GM20000 (cell line): ENCODE data around the gene KRT86.

Experiments used
- DNase-seq: peaks from one replicate; pipeline ENCODE4 v3.0.0; 2012; ENCODE audit warnings: low spot score
- CTCF ChIP-seq: IDR thresholded peaks from 2 replicates; pipeline ENCODE4 v1.5.1; 2012; ENCODE audit warnings: mild to moderate bottlenecking, control low read depth; ENCODE audit errors: extremely low read depth, missing control alignments

Gene KRT86

GRCh38 chr12:52274521-52275120 lies at the start of gene KRT86:
Gene KRT86, plus strand, starts transcription at chr12:52274645. Its CDS starts 27,272 bp downstream, at chr12:52301917.
- no peak for TF ChIP-seq CTCF
- no peak for DNase-seq

GRCh38 chr12:52225752-52226151 lies 48.7 kb upstream of the KRT86 start:
- TF ChIP-seq CTCF = no peak
- DNase-seq = no peak

GRCh38 chr12:52226446-52226845 lies 48.0 kb upstream of the KRT86 start:
- no peak for TF ChIP-seq CTCF
- no peak for DNase-seq

- no peak for TF ChIP-seq CTCF
- DNase-seq = no peak
Measured at GRCh38 chr12:52227606-52228166, 46.8 kb upstream of the KRT86 start.

GRCh38 chr12:52228366-52228765 lies 46.1 kb upstream of the KRT86 start:
- no peak for DNase-seq
- TF ChIP-seq CTCF = no peak

GRCh38 chr12:52228931-52229330 lies 45.5 kb upstream of the KRT86 start:
- no peak for TF ChIP-seq CTCF
- no peak for DNase-seq

- TF ChIP-seq CTCF = no peak
- DNase-seq = no peak
Measured at GRCh38 chr12:52229836-52230343, 44.6 kb upstream of the KRT86 start.
